ENCODE results near the gene SLC36A4.

- no peak for TF ChIP-seq ZNF24 (IDR thresholded peaks at IDR 0.05)
- TF ChIP-seq MXI1 (IDR thresholded peaks at IDR 0.05; ENCODE audit: low read depth, low read length): no peak
- TF ChIP-seq FIP1L1 (IDR thresholded peaks at IDR 0.05; ENCODE audit: low read depth, low read length, poor library complexity, severe bottlenecking): no peak
- TF ChIP-seq CTCF (IDR thresholded peaks at IDR 0.05 in 2 of 3, conservative IDR thresholded peaks at IDR 0.05 in 1 of 3; ENCODE audit: insufficient read depth in 2 of 3, low read depth in 1 of 3, low read length in 3 of 3): no peak
- no peak for TF ChIP-seq WHSC1 (IDR thresholded peaks at IDR 0.05; ENCODE audit: low read length)
- TF ChIP-seq HDAC2 (IDR thresholded peaks at IDR 0.05): no peak
- TF ChIP-seq ZNF780A (CRISPR knock-in tag; IDR thresholded peaks at IDR 0.05): no peak
- TF ChIP-seq MLLT1 (IDR thresholded peaks at IDR 0.05): no peak
- no peak for TF ChIP-seq E2F6 (IDR thresholded peaks at IDR 0.05; ENCODE audit: borderline replicate concordance in 1 of 2, extremely low read depth in 1 of 2, insufficient read depth in 1 of 2, insufficient read length in 1 of 2, low read depth in 1 of 2, low read length in 1 of 2, poor library complexity in 1 of 2, severe bottlenecking in 1 of 2)
- TF ChIP-seq ZNF583 (CRISPR knock-in tag; IDR thresholded peaks at IDR 0.05): no peak
- TF ChIP-seq NFYB (IDR thresholded peaks at IDR 0.05; ENCODE audit: extremely low read depth, insufficient read length): no peak
- no peak for TF ChIP-seq EZH2 (IDR thresholded peaks at IDR 0.05; ENCODE audit: borderline replicate concordance, low read depth, low read length)
Observed at GRCh38 chr11:93133488-93134109, 64.2 kb downstream of the SLC36A4 start.
